OCI-LY1 (cell line): ENCODE results near the gene NPM1.

Experiments
- H2AFZ ChIP-seq: fragments of 200-600 bp; sonication (generic), shearing (Covaris generic); 2 replicates; pipeline ENCODE4 v1.6.0; 2014; ENCODE audit warnings: antibody characterized with exemption, mild to moderate bottlenecking, low read length
- H3F3A ChIP-seq: fragments of 200-600 bp; sonication (generic), shearing (Covaris generic); 2 replicates; pipeline ENCODE4 v1.6.0; 2014; ENCODE audit warnings: mild to moderate bottlenecking, antibody characterized with exemption, low read length, moderate library complexity; ENCODE audit not compliant: insufficient read depth
- H3K27ac ChIP-seq: fragments of 200-600 bp; sonication (generic); 2 replicates; pipeline ENCODE4 v1.5.1; 2014; ENCODE audit warnings: low read length, mixed run types, mild to moderate bottlenecking, low read depth; ENCODE audit not compliant: poor library complexity, severe bottlenecking
- H3K27me3 ChIP-seq: fragments of 200-600 bp; sonication (generic); 2 replicates; pipeline ENCODE4 v1.6.0; 2014; ENCODE audit warnings: antibody characterized with exemption, mild to moderate bottlenecking, low read length, moderate library complexity; ENCODE audit not compliant: insufficient read depth
- H3K36me3 ChIP-seq: fragments of 200-600 bp; sonication (generic); 2 replicates; pipeline ENCODE4 v1.6.1; 2014; ENCODE audit warnings: mild to moderate bottlenecking, antibody characterized with exemption, low read length, moderate library complexity, mixed read lengths; ENCODE audit not compliant: insufficient read depth
- H3K4me1 ChIP-seq: fragments of 200-600 bp; sonication (generic); 2 replicates; pipeline ENCODE4 v1.5.1; 2014; ENCODE audit warnings: mild to moderate bottlenecking, low read length, moderate library complexity; ENCODE audit not compliant: insufficient read depth, severe bottlenecking
- H3K4me2 ChIP-seq: fragments of 200-600 bp; sonication (generic), shearing (Covaris generic); 2 replicates; pipeline ENCODE4 v1.6.1; 2014; ENCODE audit warnings: low read length
- H3K4me3 ChIP-seq: fragments of 200-600 bp; sonication (generic); 2 replicates; pipeline ENCODE4 v1.5.1; 2014; ENCODE audit warnings: low read length, low read depth, mild to moderate bottlenecking, mixed read lengths; ENCODE audit not compliant: poor library complexity, severe bottlenecking
- H3K79me2 ChIP-seq: fragments of 200-600 bp; shearing (Covaris generic); 2 replicates; pipeline ENCODE4 v1.6.1; 2016; ENCODE audit warnings: mixed run types, low read length, mixed read lengths; ENCODE audit not compliant: insufficient read depth
- H3K9ac ChIP-seq: fragments of 200-600 bp; sonication (generic), shearing (Covaris generic); 2 replicates; pipeline ENCODE4 v1.6.1; 2014; ENCODE audit warnings: mild to moderate bottlenecking, low read length, mixed read lengths
- H3K9me2 ChIP-seq: fragments of 200-600 bp; sonication (generic), shearing (Covaris generic); 2 replicates; pipeline ENCODE4 v1.6.1; 2014; ENCODE audit warnings: low read depth, mild to moderate bottlenecking, low read length, mixed read lengths
- H3K9me3 ChIP-seq: fragments of 200-600 bp; shearing (Covaris generic); 2 replicates; pipeline ENCODE4 v1.6.1; 2014; ENCODE audit warnings: low read length, mixed read lengths
- H4K20me1 ChIP-seq: fragments of 200-600 bp; sonication (generic), shearing (Covaris generic); 2 replicates; pipeline ENCODE4 v1.6.0; 2016; ENCODE audit warnings: mild to moderate bottlenecking, low read length; ENCODE audit not compliant: insufficient read depth
- EZH2 ChIP-seq: fragments of 200-600 bp; sonication (generic), shearing (Covaris generic); IDR thresholded peaks from 2 replicates; pipeline ENCODE4 v1.8.0; 2017; ENCODE audit warnings: borderline replicate concordance, mixed run types, mild to moderate bottlenecking, antibody characterized with exemption, low read length, moderate library complexity, mixed read lengths
- TF ChIP-seq, protein P1 (sequence below): fragments of 200-600 bp; sonication (generic), shearing (Covaris generic); IDR thresholded peaks from 2 replicates; pipeline ENCODE4 v1.5.1; 2017; ENCODE audit warnings: mild to moderate bottlenecking, antibody characterized with exemption, low read length, moderate library complexity, mixed read lengths

NPM1 gene

DNA sequence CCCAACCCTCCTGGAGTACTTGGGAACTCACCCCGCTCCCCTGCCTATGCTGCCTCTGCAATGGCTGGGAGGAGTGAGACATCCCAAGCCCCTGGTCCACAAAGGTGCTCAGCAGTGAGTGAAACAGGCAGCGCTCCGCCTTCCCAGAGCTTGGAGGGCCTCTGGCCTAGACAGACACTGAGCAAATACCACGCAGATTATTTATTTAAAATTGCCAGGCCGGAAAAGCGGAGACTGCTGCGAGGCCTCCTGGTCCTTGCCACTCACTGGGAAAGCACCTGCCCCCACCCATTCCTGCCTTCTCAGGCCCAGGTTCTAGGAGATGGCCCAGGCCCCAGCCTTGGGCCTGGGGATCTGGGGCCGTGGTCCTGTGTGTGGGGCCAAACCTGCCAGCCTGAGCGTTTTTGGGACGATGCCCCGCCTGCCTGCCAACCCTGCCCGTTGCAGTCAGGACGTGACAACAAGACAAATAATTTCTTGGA, 49.2 kb downstream of the NPM1 start:
- Histone ChIP-seq H4K20me1 (no peaks in the 10 kb centered on the region), H3K4me3 (no peak overlapping the region), H3K79me2 (no peaks in the 10 kb centered on the region), H3F3A (no peaks in the 10 kb centered on the region), H3K36me3 (no peaks in the 10 kb centered on the region), H3K9me2 (no peaks in the 10 kb centered on the region), H3K4me2 (no peak overlapping the region), H3K9ac (no peak overlapping the region), H3K9me3 (no peaks in the 10 kb centered on the region), H3K27me3 (0 out of 2 replicates have a peak, but pooled peaks cover 5% of the 10 kb centered on the region), H2AFZ (no peak overlapping the region), H3K27ac (no peak overlapping the region), H3K4me1 (no peaks in the 10 kb centered on the region)
- TF ChIP-seq EZH2: no peak
- TF ChIP-seq, protein P1, sequence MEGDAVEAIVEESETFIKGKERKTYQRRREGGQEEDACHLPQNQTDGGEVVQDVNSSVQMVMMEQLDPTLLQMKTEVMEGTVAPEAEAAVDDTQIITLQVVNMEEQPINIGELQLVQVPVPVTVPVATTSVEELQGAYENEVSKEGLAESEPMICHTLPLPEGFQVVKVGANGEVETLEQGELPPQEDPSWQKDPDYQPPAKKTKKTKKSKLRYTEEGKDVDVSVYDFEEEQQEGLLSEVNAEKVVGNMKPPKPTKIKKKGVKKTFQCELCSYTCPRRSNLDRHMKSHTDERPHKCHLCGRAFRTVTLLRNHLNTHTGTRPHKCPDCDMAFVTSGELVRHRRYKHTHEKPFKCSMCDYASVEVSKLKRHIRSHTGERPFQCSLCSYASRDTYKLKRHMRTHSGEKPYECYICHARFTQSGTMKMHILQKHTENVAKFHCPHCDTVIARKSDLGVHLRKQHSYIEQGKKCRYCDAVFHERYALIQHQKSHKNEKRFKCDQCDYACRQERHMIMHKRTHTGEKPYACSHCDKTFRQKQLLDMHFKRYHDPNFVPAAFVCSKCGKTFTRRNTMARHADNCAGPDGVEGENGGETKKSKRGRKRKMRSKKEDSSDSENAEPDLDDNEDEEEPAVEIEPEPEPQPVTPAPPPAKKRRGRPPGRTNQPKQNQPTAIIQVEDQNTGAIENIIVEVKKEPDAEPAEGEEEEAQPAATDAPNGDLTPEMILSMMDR: no peak

DNA sequence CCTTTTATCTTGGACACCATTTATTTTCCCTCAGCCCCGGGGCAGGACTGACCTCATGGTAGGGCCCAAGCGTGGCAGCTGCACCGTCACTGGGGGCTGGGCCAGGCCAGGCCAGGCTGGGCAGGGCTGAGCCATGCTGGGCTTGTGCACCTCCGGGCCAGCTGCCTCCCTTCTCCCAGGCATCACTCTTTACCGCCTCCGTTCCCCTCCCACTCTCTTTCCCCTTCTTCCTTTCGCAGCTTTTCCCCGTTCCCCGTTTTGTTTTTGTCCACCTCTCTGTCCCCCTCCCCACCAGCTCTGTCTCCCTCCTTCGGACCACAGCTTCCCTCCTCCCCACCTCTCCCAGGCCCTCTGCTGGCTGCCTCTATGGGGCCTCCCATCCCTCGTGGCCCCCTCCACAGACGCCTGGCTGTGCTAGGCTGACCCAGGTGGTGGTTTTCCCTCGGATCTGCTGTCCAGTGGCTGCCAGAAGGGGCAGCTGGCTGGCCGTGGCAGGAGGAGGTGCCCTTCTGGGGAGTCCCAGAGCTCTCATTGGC, 49.7 kb downstream of the NPM1 start:
- TF ChIP-seq EZH2: no peak
- TF ChIP-seq, protein P1: no peak
- Histone ChIP-seq H3K9ac (no peak overlapping the region), H3K36me3 (no peaks in the 10 kb centered on the region), H3K4me3 (no peak overlapping the region), H3F3A (no peaks in the 10 kb centered on the region), H3K27me3 (0 out of 2 replicates have a peak, but pooled peaks cover 5% of the 10 kb centered on the region), H4K20me1 (no peaks in the 10 kb centered on the region), H3K4me2 (no peak overlapping the region), H2AFZ (no peak overlapping the region), H3K79me2 (no peaks in the 10 kb centered on the region), H3K9me3 (no peaks in the 10 kb centered on the region), H3K27ac (no peak overlapping the region), H3K4me1 (no peaks in the 10 kb centered on the region), H3K9me2 (no peaks in the 10 kb centered on the region)

DNA sequence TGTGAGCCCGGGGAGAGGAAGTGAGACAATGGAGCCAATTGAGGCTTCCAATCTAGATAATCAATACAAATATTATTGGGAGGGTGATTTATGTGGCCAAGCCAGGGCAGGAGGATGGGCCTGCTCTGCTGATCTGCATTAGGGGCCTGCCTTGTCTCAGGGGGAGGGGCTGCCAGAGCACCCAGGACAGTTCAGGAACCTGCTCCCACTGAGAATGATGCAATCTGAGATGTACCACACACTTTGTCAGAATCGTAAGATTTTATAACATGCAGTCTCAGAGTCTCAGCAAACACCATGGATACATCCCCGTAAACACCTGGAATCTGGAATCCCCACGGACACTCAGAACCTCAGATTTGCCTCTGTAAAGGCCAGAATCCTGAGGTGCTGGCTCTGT, 51.1 kb downstream of the NPM1 start:
- H3K27me3 ChIP-seq: 0 out of 2 replicates have a peak, but pooled peaks cover 5% of the 10 kb centered on the region
- no peak overlapping the region for H3K27ac ChIP-seq
- H3K4me1 ChIP-seq: no peaks in the 10 kb centered on the region
- no peaks in the 10 kb centered on the region for H3K79me2 ChIP-seq
- H3K9me2 ChIP-seq: no peaks in the 10 kb centered on the region
- no peaks in the 10 kb centered on the region for H3K36me3 ChIP-seq
- no peak overlapping the region for H3K4me2 ChIP-seq
- no peak overlapping the region for H3K4me3 ChIP-seq
- H3K9me3 ChIP-seq: no peaks in the 10 kb centered on the region
- TF ChIP-seq EZH2: no peak
- TF ChIP-seq, protein P1: no peak
- H3F3A ChIP-seq: no peaks in the 10 kb centered on the region
- H4K20me1 ChIP-seq: no peaks in the 10 kb centered on the region
- no peak overlapping the region for H2AFZ ChIP-seq
- H3K9ac ChIP-seq: no peak overlapping the region
